H1 (cell line): ENCODE data around the gene BTBD8. TPM values are rescaled to one million over a fixed set of nuclear protein-coding genes. Genes with fewer than 3 reads are reported as not detected.

Experiments
- SRF ChIP-seq: IDR thresholded peaks from 2 replicates; pipeline ENCODE4 v1.6.1; 2011; ENCODE audit warnings: mild to moderate bottlenecking, low read depth, low read length, moderate library complexity
- TAF7 ChIP-seq: optimal IDR thresholded peaks from 2 replicates; pipeline ENCODE3; 2011; ENCODE audit warnings: low read depth, mild to moderate bottlenecking, inconsistent platforms, low read length, moderate library complexity, borderline replicate concordance
- polyA plus RNA-seq, 7 experiments: library from polyadenylated mRNA; depleted of rRNA in 3 of 7; stranded (reverse) in 5 of 7; unstranded in 2 of 7; fragments of >200 nt in 5 of 7; fragments of 200-250 nt in 2 of 7; gene quantifications; 1 replicate in 5 of 7; 2 replicates in 1 of 7; 4 replicates in 1 of 7; pipeline versions ENCODE4 v1.2.1 to v1.2.3, GENCODE V29; 2011 to 2013; ENCODE audit warnings: missing spikeins in 2 of 7, mixed read lengths in 2 of 7
- total RNA-seq: library from RNA; stranded (reverse); fragmentation: NEBNext Ultra II Directional; extraction: Animal tissue kit (Norgen Biotek cat#: 25700); gene quantifications from 2 replicates; pipeline ENCODE4 v1.2.1, GENCODE V29; 2021
- TF ChIP-seq, protein P1 (sequence below): fragments of 300-600 bp; sonication (generic); IDR thresholded peaks from 2 replicates; pipeline ENCODE4 v1.7.1; 2012; ENCODE audit warnings: low read length, moderate library complexity, mild to moderate bottlenecking, inconsistent platforms; ENCODE audit not compliant: insufficient replicate concordance

The BTBD8 gene
- total and polyA plus RNA-seq, 2 of the 8 experiments (the other 6 are each of a cell fraction or from before 2014, with no cell fraction given), result 0.44 to 2.5 TPM

DNA sequence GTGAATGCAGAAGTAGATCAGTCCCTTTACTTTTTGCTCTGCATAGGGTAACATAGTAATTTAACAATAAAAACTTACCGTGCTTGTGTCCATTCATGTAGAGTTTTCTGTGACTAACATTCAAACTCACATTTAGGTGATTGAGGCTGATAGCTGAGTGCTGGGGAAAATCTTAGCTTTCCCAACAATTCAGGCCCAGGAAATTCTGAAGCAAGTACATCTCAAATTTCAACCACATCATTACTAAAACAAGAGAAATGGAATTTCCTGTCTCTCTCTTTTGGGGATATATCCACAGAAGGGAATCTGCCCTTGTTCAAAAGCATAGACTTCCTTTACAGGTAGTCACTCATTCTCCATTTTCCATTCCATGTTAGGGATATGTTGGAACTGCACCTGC is 104.5 kb downstream of the BTBD8 start (continued):
- TF ChIP-seq, protein P1, sequence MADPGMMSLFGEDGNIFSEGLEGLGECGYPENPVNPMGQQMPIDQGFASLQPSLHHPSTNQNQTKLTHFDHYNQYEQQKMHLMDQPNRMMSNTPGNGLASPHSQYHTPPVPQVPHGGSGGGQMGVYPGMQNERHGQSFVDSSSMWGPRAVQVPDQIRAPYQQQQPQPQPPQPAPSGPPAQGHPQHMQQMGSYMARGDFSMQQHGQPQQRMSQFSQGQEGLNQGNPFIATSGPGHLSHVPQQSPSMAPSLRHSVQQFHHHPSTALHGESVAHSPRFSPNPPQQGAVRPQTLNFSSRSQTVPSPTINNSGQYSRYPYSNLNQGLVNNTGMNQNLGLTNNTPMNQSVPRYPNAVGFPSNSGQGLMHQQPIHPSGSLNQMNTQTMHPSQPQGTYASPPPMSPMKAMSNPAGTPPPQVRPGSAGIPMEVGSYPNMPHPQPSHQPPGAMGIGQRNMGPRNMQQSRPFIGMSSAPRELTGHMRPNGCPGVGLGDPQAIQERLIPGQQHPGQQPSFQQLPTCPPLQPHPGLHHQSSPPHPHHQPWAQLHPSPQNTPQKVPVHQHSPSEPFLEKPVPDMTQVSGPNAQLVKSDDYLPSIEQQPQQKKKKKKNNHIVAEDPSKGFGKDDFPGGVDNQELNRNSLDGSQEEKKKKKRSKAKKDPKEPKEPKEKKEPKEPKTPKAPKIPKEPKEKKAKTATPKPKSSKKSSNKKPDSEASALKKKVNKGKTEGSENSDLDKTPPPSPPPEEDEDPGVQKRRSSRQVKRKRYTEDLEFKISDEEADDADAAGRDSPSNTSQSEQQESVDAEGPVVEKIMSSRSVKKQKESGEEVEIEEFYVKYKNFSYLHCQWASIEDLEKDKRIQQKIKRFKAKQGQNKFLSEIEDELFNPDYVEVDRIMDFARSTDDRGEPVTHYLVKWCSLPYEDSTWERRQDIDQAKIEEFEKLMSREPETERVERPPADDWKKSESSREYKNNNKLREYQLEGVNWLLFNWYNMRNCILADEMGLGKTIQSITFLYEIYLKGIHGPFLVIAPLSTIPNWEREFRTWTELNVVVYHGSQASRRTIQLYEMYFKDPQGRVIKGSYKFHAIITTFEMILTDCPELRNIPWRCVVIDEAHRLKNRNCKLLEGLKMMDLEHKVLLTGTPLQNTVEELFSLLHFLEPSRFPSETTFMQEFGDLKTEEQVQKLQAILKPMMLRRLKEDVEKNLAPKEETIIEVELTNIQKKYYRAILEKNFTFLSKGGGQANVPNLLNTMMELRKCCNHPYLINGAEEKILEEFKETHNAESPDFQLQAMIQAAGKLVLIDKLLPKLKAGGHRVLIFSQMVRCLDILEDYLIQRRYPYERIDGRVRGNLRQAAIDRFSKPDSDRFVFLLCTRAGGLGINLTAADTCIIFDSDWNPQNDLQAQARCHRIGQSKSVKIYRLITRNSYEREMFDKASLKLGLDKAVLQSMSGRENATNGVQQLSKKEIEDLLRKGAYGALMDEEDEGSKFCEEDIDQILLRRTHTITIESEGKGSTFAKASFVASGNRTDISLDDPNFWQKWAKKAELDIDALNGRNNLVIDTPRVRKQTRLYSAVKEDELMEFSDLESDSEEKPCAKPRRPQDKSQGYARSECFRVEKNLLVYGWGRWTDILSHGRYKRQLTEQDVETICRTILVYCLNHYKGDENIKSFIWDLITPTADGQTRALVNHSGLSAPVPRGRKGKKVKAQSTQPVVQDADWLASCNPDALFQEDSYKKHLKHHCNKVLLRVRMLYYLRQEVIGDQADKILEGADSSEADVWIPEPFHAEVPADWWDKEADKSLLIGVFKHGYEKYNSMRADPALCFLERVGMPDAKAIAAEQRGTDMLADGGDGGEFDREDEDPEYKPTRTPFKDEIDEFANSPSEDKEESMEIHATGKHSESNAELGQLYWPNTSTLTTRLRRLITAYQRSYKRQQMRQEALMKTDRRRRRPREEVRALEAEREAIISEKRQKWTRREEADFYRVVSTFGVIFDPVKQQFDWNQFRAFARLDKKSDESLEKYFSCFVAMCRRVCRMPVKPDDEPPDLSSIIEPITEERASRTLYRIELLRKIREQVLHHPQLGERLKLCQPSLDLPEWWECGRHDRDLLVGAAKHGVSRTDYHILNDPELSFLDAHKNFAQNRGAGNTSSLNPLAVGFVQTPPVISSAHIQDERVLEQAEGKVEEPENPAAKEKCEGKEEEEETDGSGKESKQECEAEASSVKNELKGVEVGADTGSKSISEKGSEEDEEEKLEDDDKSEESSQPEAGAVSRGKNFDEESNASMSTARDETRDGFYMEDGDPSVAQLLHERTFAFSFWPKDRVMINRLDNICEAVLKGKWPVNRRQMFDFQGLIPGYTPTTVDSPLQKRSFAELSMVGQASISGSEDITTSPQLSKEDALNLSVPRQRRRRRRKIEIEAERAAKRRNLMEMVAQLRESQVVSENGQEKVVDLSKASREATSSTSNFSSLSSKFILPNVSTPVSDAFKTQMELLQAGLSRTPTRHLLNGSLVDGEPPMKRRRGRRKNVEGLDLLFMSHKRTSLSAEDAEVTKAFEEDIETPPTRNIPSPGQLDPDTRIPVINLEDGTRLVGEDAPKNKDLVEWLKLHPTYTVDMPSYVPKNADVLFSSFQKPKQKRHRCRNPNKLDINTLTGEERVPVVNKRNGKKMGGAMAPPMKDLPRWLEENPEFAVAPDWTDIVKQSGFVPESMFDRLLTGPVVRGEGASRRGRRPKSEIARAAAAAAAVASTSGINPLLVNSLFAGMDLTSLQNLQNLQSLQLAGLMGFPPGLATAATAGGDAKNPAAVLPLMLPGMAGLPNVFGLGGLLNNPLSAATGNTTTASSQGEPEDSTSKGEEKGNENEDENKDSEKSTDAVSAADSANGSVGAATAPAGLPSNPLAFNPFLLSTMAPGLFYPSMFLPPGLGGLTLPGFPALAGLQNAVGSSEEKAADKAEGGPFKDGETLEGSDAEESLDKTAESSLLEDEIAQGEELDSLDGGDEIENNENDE, result no peak
- TF ChIP-seq SRF (no peak), TAF7 (no peak)
